Keratinocyte (primary cell): ENCODE measurements around the gene C6orf62. TPM values are rescaled to one million over a fixed set of nuclear protein-coding genes. Genes with fewer than 3 reads are reported as not detected.

Source experiments
- DNase-seq: peaks from one replicate; pipeline ENCODE4 v3.0.0-alpha.2; 2011; ENCODE audit warnings: low read depth, missing footprints, low spot score
- FAIRE-seq: peaks from 2 replicates; lab custom pipeline; 2011; peaks lifted over from hg19 to GRCh38; lab: Jason Lieb, UNC
- H2AFZ ChIP-seq: 2 replicates; pipeline ENCODE4 v1.6.0; 2012; ENCODE audit warnings: low read length, control low read depth, inconsistent platforms; ENCODE audit not compliant: control insufficient read depth
- H3K27ac ChIP-seq: 2 replicates; pipeline ENCODE4 v1.5.1; 2011; ENCODE audit warnings: low read length; ENCODE audit not compliant: control insufficient read depth, insufficient read depth
- H3K27me3 ChIP-seq: 3 replicates; pipeline ENCODE4 v1.6.0; 2011; ENCODE audit warnings: low read length; ENCODE audit not compliant: control insufficient read depth, insufficient read depth; ENCODE audit errors: extremely low read depth
- H3K36me3 ChIP-seq, 2 experiments: 2 replicates in 1 of 2; 3 replicates in 1 of 2; pipeline ENCODE4 v1.5.1; 2011; ENCODE audit warnings: low read length in 2 of 2, mild to moderate bottlenecking in 1 of 2; ENCODE audit not compliant: control insufficient read depth in 2 of 2, insufficient read depth in 2 of 2; ENCODE audit errors: extremely low read depth in 1 of 2
- H3K4me1 ChIP-seq: 3 replicates; pipeline ENCODE4 v1.5.1; 2011; ENCODE audit warnings: low read length; ENCODE audit not compliant: control insufficient read depth, insufficient read depth; ENCODE audit errors: extremely low read depth
- H3K4me2 ChIP-seq: 3 replicates; pipeline ENCODE4 v1.6.0; 2011; ENCODE audit warnings: low read depth, low read length; ENCODE audit not compliant: control insufficient read depth, insufficient read depth; ENCODE audit errors: extremely low read depth
- H3K4me3 ChIP-seq, 3 experiments: fragments of 200-600 bp in 1 of 3; sonication (generic) in 1 of 3; 2 replicates in 2 of 3; 3 replicates in 1 of 3; pipeline ENCODE4 v1.5.1; 2011 to 2016; ENCODE audit warnings: low read length in 3 of 3, mild to moderate bottlenecking in 3 of 3, control low read depth in 2 of 3, inconsistent platforms in 1 of 3, low read depth in 1 of 3, mixed read lengths in 1 of 3, mixed run types in 1 of 3, moderate library complexity in 1 of 3; ENCODE audit not compliant: control insufficient read depth in 2 of 3, insufficient read depth in 2 of 3; ENCODE audit errors: extremely low read depth in 1 of 3
- H3K79me2 ChIP-seq: 2 replicates; pipeline ENCODE4 v1.6.0; 2012; ENCODE audit warnings: low read length; ENCODE audit not compliant: control insufficient read depth, insufficient read depth
- H3K9ac ChIP-seq: 3 replicates; pipeline ENCODE4 v1.6.0; 2011; ENCODE audit warnings: low read length; ENCODE audit not compliant: control insufficient read depth, insufficient read depth; ENCODE audit errors: extremely low read depth
- H3K9me1 ChIP-seq: 3 replicates; pipeline ENCODE4 v1.6.0; 2011; ENCODE audit warnings: low read length; ENCODE audit not compliant: control insufficient read depth, insufficient read depth; ENCODE audit errors: extremely low read depth
- H3K9me3 ChIP-seq: 2 replicates; pipeline ENCODE4 v1.5.1; 2012; ENCODE audit warnings: low read depth, low read length; ENCODE audit not compliant: control insufficient read depth
- H4K20me1 ChIP-seq: 3 replicates; pipeline ENCODE4 v1.6.0; 2011; ENCODE audit warnings: low read length; ENCODE audit not compliant: control insufficient read depth, insufficient read depth; ENCODE audit errors: extremely low read depth
- CTCF ChIP-seq, 3 experiments: IDR thresholded peaks in 1 of 3; conservative IDR thresholded peaks in 1 of 3; optimal IDR thresholded peaks in 1 of 3; 2 replicates in 2 of 3; 3 replicates in 1 of 3; pipeline versions ENCODE3 to v1.5.1; 2011; ENCODE audit warnings: low read length in 3 of 3, mild to moderate bottlenecking in 3 of 3, moderate library complexity in 2 of 3, control low read depth in 1 of 3, inconsistent platforms in 1 of 3; ENCODE audit not compliant: insufficient read depth in 2 of 3; ENCODE audit errors: extremely low read depth in 1 of 3
- EZH2 ChIP-seq: IDR thresholded peaks from one replicate; pipeline ENCODE4 v1.6.1; 2012; ENCODE audit warnings: inconsistent platforms, mild to moderate bottlenecking, low read length, moderate library complexity
- dilution Hi-C: fragments of 300-500 bp; cut with MboI; formaldehyde crosslinking; loops from one replicate; pipeline ENCODE4 v1.7.0; 2020; ENCODE audit warnings: low sequenced_read_pairs; ENCODE audit not compliant: extremely low pct_ligation_motif_present
- polyA plus RNA-seq, 5 experiments: library from polyadenylated mRNA; depleted of rRNA in 3 of 5; stranded (reverse) in 3 of 5; stranded (forward) in 1 of 5; unstranded in 1 of 5; fragments of >200 nt; gene quantifications; 1 replicate in 1 of 5; 2 replicates in 3 of 5; 3 replicates in 1 of 5; pipeline versions ENCODE4 v1.2.1 to v1.2.3, GENCODE V29; 2011 to 2012; ENCODE audit warnings: missing spikeins in 2 of 5, low read depth in 1 of 5, low replicate concordance in 1 of 5

The C6orf62 gene
- polyA plus RNA-seq, 1 donor (not counting 4 experiments of a cell fraction or from before 2014, with no cell fraction given): 77.3 TPM

DNA sequence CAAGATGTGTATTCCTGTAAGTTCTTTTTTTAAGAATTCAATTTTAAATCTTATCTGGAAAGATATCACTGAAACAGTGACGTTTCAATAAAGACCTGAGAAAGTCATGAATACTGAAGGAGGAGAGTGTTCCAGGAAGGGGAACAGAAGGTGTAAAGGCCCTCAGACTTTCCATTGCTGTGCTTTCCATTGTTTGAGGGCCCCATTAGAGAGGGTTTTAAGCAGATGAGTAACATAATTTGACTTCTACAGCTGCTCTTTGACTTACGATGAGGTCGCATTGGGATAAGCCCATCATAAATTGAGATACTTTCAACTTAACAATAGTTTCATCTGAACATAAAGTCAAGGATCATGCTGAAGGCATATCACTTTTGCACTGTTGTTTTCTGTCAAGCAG is 27.4 kb downstream of the C6orf62 start:
- dilution Hi-C loops: no loop called here
- Histone ChIP-seq H4K20me1 (no peaks in the 10 kb centered on the region), H2AFZ (no peak overlapping the region), H3K9me1 (no peaks in the 10 kb centered on the region), H3K36me3 (peaks cover 0 to 1% of the 10 kb centered on the region in 2 experiments), H3K4me3 (no peak overlapping the region), H3K4me2 (no peak overlapping the region), H3K4me1 (no peaks in the 10 kb centered on the region), H3K9ac (no peak overlapping the region), H3K27me3 (no peaks in the 10 kb centered on the region), H3K79me2 (no peaks in the 10 kb centered on the region), H3K27ac (no peak overlapping the region), H3K9me3 (no peaks in the 10 kb centered on the region)
- no peak for FAIRE-seq
- no peak for DNase-seq
- TF ChIP-seq EZH2 (no peak), CTCF (optimal IDR thresholded peaks at IDR 0.05 in 1 of 3, IDR thresholded peaks at IDR 0.05 in 1 of 3, conservative IDR thresholded peaks at IDR 0.05 in 1 of 3; ENCODE audit: extremely low read depth in 1 of 3, insufficient read depth in 2 of 3, low read length in 3 of 3) (no peak)

GRCh38 chr6:24690593-24690992 is 28.4 kb downstream of the C6orf62 start:
- Histone ChIP-seq H3K4me3 (no peak overlapping the region), H2AFZ (no peak overlapping the region), H3K9me1 (no peaks in the 10 kb centered on the region), H3K9me3 (no peaks in the 10 kb centered on the region), H3K27me3 (no peaks in the 10 kb centered on the region), H3K4me2 (no peak overlapping the region), H3K9ac (no peak overlapping the region), H3K79me2 (no peaks in the 10 kb centered on the region), H3K36me3 (peaks cover 0 to 1% of the 10 kb centered on the region in 2 experiments), H4K20me1 (no peaks in the 10 kb centered on the region), H3K4me1 (no peaks in the 10 kb centered on the region), H3K27ac (no peak overlapping the region)
- DNase-seq (no peak), FAIRE-seq (no peak)
- no peak for TF ChIP-seq EZH2
- TF ChIP-seq CTCF (optimal IDR thresholded peaks at IDR 0.05 in 1 of 3, IDR thresholded peaks at IDR 0.05 in 1 of 3, conservative IDR thresholded peaks at IDR 0.05 in 1 of 3; ENCODE audit: extremely low read depth in 1 of 3, insufficient read depth in 2 of 3, low read length in 3 of 3): no peak
- dilution Hi-C loops: no loop called here
